ENCODE results near the gene SLC25A53.
A peak's percentile ranks its signal among the peaks of the same experiment; 100 is the strongest.

SLC25A53 gene

DNA sequence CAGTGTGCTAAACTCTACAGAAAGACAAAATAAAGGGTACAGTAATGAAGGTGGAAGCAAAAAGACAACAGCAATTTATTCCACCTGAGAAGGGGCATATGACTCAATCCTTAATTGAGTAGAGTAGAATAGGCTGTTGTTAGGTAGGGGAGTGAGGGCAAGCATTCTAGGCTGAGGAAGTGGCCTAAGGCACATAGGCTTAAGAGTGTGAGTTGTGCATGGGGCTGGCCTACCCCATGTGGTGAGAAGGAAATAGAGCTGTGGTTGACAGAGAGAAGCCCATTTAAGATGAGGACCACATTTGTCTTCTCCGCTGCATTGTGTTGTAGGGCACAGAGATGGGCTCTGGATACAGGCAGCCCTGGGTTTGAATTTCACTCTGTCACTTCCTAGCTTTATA, 47.9 kb downstream of the SLC25A53 start:
- Histone ChIP-seq H3K36me3 (ENCODE audit: insufficient read depth) (no peaks in the 10 kb centered on the region), H3K27me3 (ENCODE audit: insufficient read depth, low read depth) (no peaks in the 10 kb centered on the region), H3K4me3 (IDR thresholded peaks at IDR 0.05; ENCODE audit: insufficient read depth, low read depth, low read length) (no peak overlapping the region), H3K27ac (no peak overlapping the region), H3K4me2 (peak overlapping the region; percentile 29; the same call in 1 of the 2 replicates), H3K79me2 (ENCODE audit: insufficient read depth, low read depth) (peaks cover 11% of the 10 kb centered on the region; the same call in 1 of the 2 replicates), H3K9ac (no peak overlapping the region), H3K4me1 (ENCODE audit: low read depth, poor library complexity, severe bottlenecking) (peaks cover 27% of the 10 kb centered on the region), H4K20me1 (ENCODE audit: insufficient read depth) (no peaks in the 10 kb centered on the region), H2AFZ (ENCODE audit: low read depth) (no peak overlapping the region)
- TF ChIP-seq, protein P1, sequence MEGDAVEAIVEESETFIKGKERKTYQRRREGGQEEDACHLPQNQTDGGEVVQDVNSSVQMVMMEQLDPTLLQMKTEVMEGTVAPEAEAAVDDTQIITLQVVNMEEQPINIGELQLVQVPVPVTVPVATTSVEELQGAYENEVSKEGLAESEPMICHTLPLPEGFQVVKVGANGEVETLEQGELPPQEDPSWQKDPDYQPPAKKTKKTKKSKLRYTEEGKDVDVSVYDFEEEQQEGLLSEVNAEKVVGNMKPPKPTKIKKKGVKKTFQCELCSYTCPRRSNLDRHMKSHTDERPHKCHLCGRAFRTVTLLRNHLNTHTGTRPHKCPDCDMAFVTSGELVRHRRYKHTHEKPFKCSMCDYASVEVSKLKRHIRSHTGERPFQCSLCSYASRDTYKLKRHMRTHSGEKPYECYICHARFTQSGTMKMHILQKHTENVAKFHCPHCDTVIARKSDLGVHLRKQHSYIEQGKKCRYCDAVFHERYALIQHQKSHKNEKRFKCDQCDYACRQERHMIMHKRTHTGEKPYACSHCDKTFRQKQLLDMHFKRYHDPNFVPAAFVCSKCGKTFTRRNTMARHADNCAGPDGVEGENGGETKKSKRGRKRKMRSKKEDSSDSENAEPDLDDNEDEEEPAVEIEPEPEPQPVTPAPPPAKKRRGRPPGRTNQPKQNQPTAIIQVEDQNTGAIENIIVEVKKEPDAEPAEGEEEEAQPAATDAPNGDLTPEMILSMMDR (conservative IDR thresholded peaks at IDR 0.05; ENCODE audit: low read depth, low read length): no peak

- Histone ChIP-seq H3K4me1 (ENCODE audit: low read depth, poor library complexity, severe bottlenecking) (peaks cover 24% of the 10 kb centered on the region), H3K4me2 (no peak overlapping the region), H3K27me3 (ENCODE audit: insufficient read depth, low read depth) (no peaks in the 10 kb centered on the region), H3K4me3 (IDR thresholded peaks at IDR 0.05; ENCODE audit: insufficient read depth, low read depth, low read length) (no peak overlapping the region), H2AFZ (ENCODE audit: low read depth) (no peak overlapping the region), H3K36me3 (ENCODE audit: insufficient read depth) (no peaks in the 10 kb centered on the region), H3K9ac (no peak overlapping the region), H4K20me1 (ENCODE audit: insufficient read depth) (no peaks in the 10 kb centered on the region), H3K27ac (no peak overlapping the region), H3K79me2 (ENCODE audit: insufficient read depth, low read depth) (peaks cover 11% of the 10 kb centered on the region; the same call in 1 of the 2 replicates)
- TF ChIP-seq, protein P1 (conservative IDR thresholded peaks at IDR 0.05; ENCODE audit: low read depth, low read length): no peak
Observed at GRCh38 chrX:104105330-104106262, 51.2 kb downstream of the SLC25A53 start.

- H3K9ac ChIP-seq: no peak overlapping the region
- H4K20me1 ChIP-seq (ENCODE audit: insufficient read depth): no peaks in the 10 kb centered on the region
- no peaks in the 10 kb centered on the region for H3K27me3 ChIP-seq (ENCODE audit: insufficient read depth, low read depth)
- TF ChIP-seq, protein P1 (conservative IDR thresholded peaks at IDR 0.05; ENCODE audit: low read depth, low read length): no peak
- H3K4me2 ChIP-seq: no peak overlapping the region
- no peak overlapping the region for H3K27ac ChIP-seq
- no peak overlapping the region for H2AFZ ChIP-seq (ENCODE audit: low read depth)
- H3K4me3 ChIP-seq (IDR thresholded peaks at IDR 0.05; ENCODE audit: insufficient read depth, low read depth, low read length): no peak overlapping the region
- H3K4me1 ChIP-seq (ENCODE audit: low read depth, poor library complexity, severe bottlenecking): peaks cover 15% of the 10 kb centered on the region
- H3K36me3 ChIP-seq (ENCODE audit: insufficient read depth): no peaks in the 10 kb centered on the region
- peaks cover 11% of the 10 kb centered on the region; the same call in 1 of the 2 replicates for H3K79me2 ChIP-seq (ENCODE audit: insufficient read depth, low read depth)
Observed at GRCh38 chrX:104104676-104105075, 52.1 kb downstream of the SLC25A53 start.

GRCh38 chrX:104098919-104099318, 57.9 kb downstream of the SLC25A53 start:
- H3K9ac ChIP-seq: no peak overlapping the region

More at GRCh38 chrX:104098919-104099318, 57.9 kb downstream of the SLC25A53 start:
- no peak overlapping the region for H2AFZ ChIP-seq (ENCODE audit: low read depth)
- peaks cover 5% of the 10 kb centered on the region for H3K4me1 ChIP-seq (ENCODE audit: low read depth, poor library complexity, severe bottlenecking)
- H4K20me1 ChIP-seq (ENCODE audit: insufficient read depth): no peaks in the 10 kb centered on the region
- H3K27ac ChIP-seq: no peak overlapping the region
- H3K27me3 ChIP-seq (ENCODE audit: insufficient read depth, low read depth): no peaks in the 10 kb centered on the region
- no peak overlapping the region for H3K4me3 ChIP-seq (IDR thresholded peaks at IDR 0.05; ENCODE audit: insufficient read depth, low read depth, low read length)
- TF ChIP-seq, protein P1 (conservative IDR thresholded peaks at IDR 0.05; ENCODE audit: low read depth, low read length): no peak
- H3K79me2 ChIP-seq (ENCODE audit: insufficient read depth, low read depth): no peaks in the 10 kb centered on the region
- H3K36me3 ChIP-seq (ENCODE audit: insufficient read depth): no peaks in the 10 kb centered on the region
- no peak overlapping the region for H3K4me2 ChIP-seq
